HEK293 (cell line): ENCODE data around the gene BTBD9.

ENCODE experiments used
- CTCF ChIA-PET: fragments of 350-600 bp; formaldehyde crosslinking; extraction: SDS; loops from one replicate; lab custom pipeline; 2021; ENCODE audit warnings: antibody characterized with exemption; lab: Yijun Ruan, JAX
- POLR2A ChIA-PET: fragments of 300-600 bp; formaldehyde crosslinking; extraction: SDS; loops from one replicate; lab custom pipeline; 2020; ENCODE audit warnings: antibody characterized with exemption, inconsistent platforms; lab: Yijun Ruan, JAX
- H3K27ac ChIP-seq: fragments of 200-500 bp; sonication (Bioruptor generic); 2 replicates; pipeline ENCODE4 v1.5.1; 2014; ENCODE audit warnings: low read depth, low read length, control low read depth, inconsistent platforms; ENCODE audit errors: extremely low read depth
- H3K36me3 ChIP-seq, 2 experiments: fragments of 200-500 bp in 1 of 2; sonication (Bioruptor generic) in 1 of 2; 1 replicate in 1 of 2; 2 replicates in 1 of 2; pipeline ENCODE4 v1.5.1; 2014 to 2017; ENCODE audit warnings: inconsistent platforms in 2 of 2, low read length in 2 of 2; ENCODE audit not compliant: control insufficient read depth in 2 of 2, insufficient read depth in 1 of 2
- H3K4me1 ChIP-seq: fragments of 200-500 bp; sonication (Bioruptor generic); 2 replicates; pipeline ENCODE4 v1.5.1; 2014; ENCODE audit warnings: mild to moderate bottlenecking, low read length, inconsistent platforms; ENCODE audit not compliant: control insufficient read depth, insufficient read depth
- H3K4me3 ChIP-seq: 2 replicates; pipeline ENCODE4 v1.5.1; 2011; ENCODE audit warnings: low read depth, mild to moderate bottlenecking, control low read depth, low read length, moderate library complexity
- H3K9me3 ChIP-seq: fragments of 200-500 bp; sonication (Bioruptor generic); 2 replicates; pipeline ENCODE4 v1.5.1; 2014; ENCODE audit warnings: low read depth, low read length, inconsistent platforms; ENCODE audit not compliant: control insufficient read depth, insufficient read depth
- IKZF3 ChIP-seq: fragments of 450-650 bp; IDR thresholded peaks from 2 replicates; pipeline ENCODE4 v1.5.0; 2018; ENCODE audit warnings: missing biosample characterization, mild to moderate bottlenecking, missing genetic modification characterization, moderate library complexity
- KLF1 ChIP-seq: fragments of 450-650 bp; formaldehyde crosslinking; IDR thresholded peaks from 2 replicates; pipeline ENCODE4 v1.5.1; 2016; ENCODE audit warnings: missing biosample characterization, missing genetic modification characterization
- MYNN ChIP-seq: fragments of 450-650 bp; formaldehyde crosslinking; IDR thresholded peaks from 2 replicates; pipeline ENCODE4 v1.5.1; 2016; ENCODE audit warnings: missing biosample characterization, missing genetic modification characterization, borderline replicate concordance
- SETDB1 ChIP-seq: IDR thresholded peaks from one replicate; pipeline ENCODE4 v1.6.1; 2017; ENCODE audit warnings: mild to moderate bottlenecking, low read length, moderate library complexity, mixed read lengths; ENCODE audit not compliant: insufficient read length
- ZFP3 ChIP-seq: fragments of 450-650 bp; formaldehyde crosslinking; IDR thresholded peaks from 2 replicates; pipeline ENCODE4 v1.5.1; 2016; ENCODE audit warnings: low read depth, missing biosample characterization, missing genetic modification characterization
- ZFP37 ChIP-seq: fragments of 450-650 bp; formaldehyde crosslinking; IDR thresholded peaks from 2 replicates; pipeline ENCODE4 v1.5.1; 2016; ENCODE audit warnings: missing biosample characterization, missing genetic modification characterization
- ZNF114 ChIP-seq: fragments of 450-650 bp; formaldehyde crosslinking; IDR thresholded peaks from 2 replicates; pipeline ENCODE4 v1.5.0; 2017; ENCODE audit warnings: missing biosample characterization, missing genetic modification characterization
- ZNF121 ChIP-seq: fragments of 450-650 bp; formaldehyde crosslinking; IDR thresholded peaks from 2 replicates; pipeline ENCODE4 v1.5.1; 2016; ENCODE audit warnings: missing biosample characterization, missing genetic modification characterization
- ZNF132 ChIP-seq: fragments of 450-650 bp; formaldehyde crosslinking; IDR thresholded peaks from 2 replicates; pipeline ENCODE4 v1.5.1; 2017; ENCODE audit warnings: missing biosample characterization, missing genetic modification characterization, borderline replicate concordance
- ZNF223 ChIP-seq: fragments of 450-650 bp; formaldehyde crosslinking; IDR thresholded peaks from 2 replicates; pipeline ENCODE4 v1.5.1; 2016; ENCODE audit warnings: missing biosample characterization, missing genetic modification characterization
- ZNF366 ChIP-seq: fragments of 450-650 bp; formaldehyde crosslinking; conservative IDR thresholded peaks from 2 replicates; pipeline ENCODE4 v1.5.1; 2016; ENCODE audit warnings: missing biosample characterization, missing genetic modification characterization
- ZNF37A ChIP-seq: fragments of 450-650 bp; IDR thresholded peaks from 2 replicates; pipeline ENCODE4 v1.5.1; 2018; ENCODE audit warnings: missing biosample characterization, missing genetic modification characterization
- ZNF423 ChIP-seq: fragments of 450-650 bp; formaldehyde crosslinking; IDR thresholded peaks from 2 replicates; pipeline ENCODE4 v1.5.1; 2016; ENCODE audit warnings: missing biosample characterization, missing genetic modification characterization
- ZNF555 ChIP-seq: fragments of 450-650 bp; formaldehyde crosslinking; conservative IDR thresholded peaks from 2 replicates; pipeline ENCODE4 v1.5.1; 2017; ENCODE audit warnings: missing biosample characterization, mild to moderate bottlenecking, missing genetic modification characterization, inconsistent platforms
- ZNF596 ChIP-seq: fragments of 450-650 bp; IDR thresholded peaks from 2 replicates; pipeline ENCODE4 v1.5.0; 2018; ENCODE audit warnings: missing biosample characterization, mild to moderate bottlenecking, missing genetic modification characterization, moderate library complexity
- ZNF621 ChIP-seq: fragments of 450-650 bp; formaldehyde crosslinking; IDR thresholded peaks from 2 replicates; pipeline ENCODE4 v1.5.1; 2017; ENCODE audit warnings: missing biosample characterization, missing genetic modification characterization
- ZNF623 ChIP-seq: fragments of 450-650 bp; formaldehyde crosslinking; IDR thresholded peaks from 2 replicates; pipeline ENCODE4 v1.5.1; 2016; ENCODE audit warnings: missing biosample characterization, missing genetic modification characterization
- ZNF658 ChIP-seq: fragments of 450-650 bp; formaldehyde crosslinking; IDR thresholded peaks from 2 replicates; pipeline ENCODE4; 2016; ENCODE audit warnings: missing biosample characterization, missing genetic modification characterization
- ZNF768 ChIP-seq: fragments of 450-650 bp; formaldehyde crosslinking; IDR thresholded peaks from 2 replicates; pipeline ENCODE4 v1.5.1; 2018; ENCODE audit warnings: missing biosample characterization, mild to moderate bottlenecking, missing genetic modification characterization
- ZNF776 ChIP-seq: fragments of 450-650 bp; formaldehyde crosslinking; IDR thresholded peaks from 2 replicates; pipeline ENCODE4 v1.5.0; 2017; ENCODE audit warnings: missing biosample characterization, missing genetic modification characterization, borderline replicate concordance
- ZNF792 ChIP-seq: fragments of 450-650 bp; formaldehyde crosslinking; IDR thresholded peaks from 2 replicates; pipeline ENCODE4 v1.5.1; 2016; ENCODE audit warnings: missing biosample characterization, missing genetic modification characterization
- ZNF843 ChIP-seq: fragments of 450-650 bp; formaldehyde crosslinking; IDR thresholded peaks from 2 replicates; pipeline ENCODE4 v1.5.1; 2016; ENCODE audit warnings: missing biosample characterization, missing genetic modification characterization
- ZSCAN16 ChIP-seq: fragments of 450-650 bp; formaldehyde crosslinking; IDR thresholded peaks from 2 replicates; pipeline ENCODE4 v1.5.1; 2016; ENCODE audit warnings: missing biosample characterization, missing genetic modification characterization
- TF ChIP-seq, protein P1 (sequence below): fragments of 450-650 bp; formaldehyde crosslinking; IDR thresholded peaks from 2 replicates; pipeline ENCODE4 v1.5.1; 2016; ENCODE audit warnings: missing biosample characterization, missing genetic modification characterization
- TF ChIP-seq, protein P2 (sequence below): fragments of 450-650 bp; formaldehyde crosslinking; optimal IDR thresholded peaks from 2 replicates; pipeline ENCODE3; 2016; ENCODE audit warnings: missing biosample characterization, mild to moderate bottlenecking, missing genetic modification characterization
- TF ChIP-seq, protein P3 (sequence below): fragments of 450-650 bp; formaldehyde crosslinking; IDR thresholded peaks from 2 replicates; pipeline ENCODE4 v1.5.1; 2017; ENCODE audit warnings: missing biosample characterization, missing genetic modification characterization
- TF ChIP-seq, protein P4 (sequence below): fragments of 450-650 bp; formaldehyde crosslinking; IDR thresholded peaks from 2 replicates; pipeline ENCODE4 v1.5.1; 2016; ENCODE audit warnings: missing biosample characterization, missing genetic modification characterization

The BTBD9 gene

DNA sequence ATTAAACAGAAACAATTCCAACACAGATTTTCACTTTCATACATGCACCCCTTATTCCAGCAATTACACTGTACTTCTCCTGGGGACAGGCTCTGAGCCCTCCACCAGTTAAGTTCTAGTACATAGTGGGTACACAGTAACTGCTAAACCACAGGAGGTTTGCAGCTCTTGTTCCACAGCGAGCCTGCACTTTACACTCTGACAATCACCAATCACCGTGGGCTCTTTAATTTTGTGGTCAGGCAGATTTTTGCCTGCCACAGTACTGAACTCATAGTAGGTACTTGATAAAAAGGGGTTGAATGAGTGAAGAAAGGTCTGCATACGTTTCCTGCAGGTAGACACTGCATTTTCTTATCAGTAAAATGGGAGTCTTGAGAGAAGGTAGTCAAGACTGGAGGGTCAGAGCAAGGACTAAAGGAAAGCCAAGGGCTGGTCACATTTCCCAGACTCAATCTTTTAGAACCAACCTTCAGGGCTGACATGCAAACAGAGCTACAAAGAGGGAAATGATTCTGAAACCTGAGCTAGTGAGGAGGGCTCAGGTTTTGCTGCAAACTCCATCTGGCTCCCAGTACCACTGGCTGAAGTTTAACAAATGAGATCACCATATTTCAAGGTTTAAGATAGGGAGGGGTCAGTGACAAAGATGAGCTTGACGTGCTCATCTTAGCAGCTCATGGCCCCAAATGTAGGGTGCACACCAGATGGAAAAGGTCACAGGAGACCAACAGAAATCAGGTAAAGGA lies 404.6 kb downstream of the BTBD9 start (continued):
- TF ChIP-seq SETDB1 (no peak), ZNF121 (no peak), ZNF843 (tag by site-specific recombination) (no peak), ZNF621 (tag by site-specific recombination) (no peak), ZNF114 (no peak), ZFP3 (tag by site-specific recombination) (no peak), MYNN (tag by site-specific recombination) (no peak), ZNF776 (no peak), ZSCAN16 (no peak), ZNF366 (tag by site-specific recombination) (no peak), ZNF37A (no peak)
- TF ChIP-seq, protein P1, sequence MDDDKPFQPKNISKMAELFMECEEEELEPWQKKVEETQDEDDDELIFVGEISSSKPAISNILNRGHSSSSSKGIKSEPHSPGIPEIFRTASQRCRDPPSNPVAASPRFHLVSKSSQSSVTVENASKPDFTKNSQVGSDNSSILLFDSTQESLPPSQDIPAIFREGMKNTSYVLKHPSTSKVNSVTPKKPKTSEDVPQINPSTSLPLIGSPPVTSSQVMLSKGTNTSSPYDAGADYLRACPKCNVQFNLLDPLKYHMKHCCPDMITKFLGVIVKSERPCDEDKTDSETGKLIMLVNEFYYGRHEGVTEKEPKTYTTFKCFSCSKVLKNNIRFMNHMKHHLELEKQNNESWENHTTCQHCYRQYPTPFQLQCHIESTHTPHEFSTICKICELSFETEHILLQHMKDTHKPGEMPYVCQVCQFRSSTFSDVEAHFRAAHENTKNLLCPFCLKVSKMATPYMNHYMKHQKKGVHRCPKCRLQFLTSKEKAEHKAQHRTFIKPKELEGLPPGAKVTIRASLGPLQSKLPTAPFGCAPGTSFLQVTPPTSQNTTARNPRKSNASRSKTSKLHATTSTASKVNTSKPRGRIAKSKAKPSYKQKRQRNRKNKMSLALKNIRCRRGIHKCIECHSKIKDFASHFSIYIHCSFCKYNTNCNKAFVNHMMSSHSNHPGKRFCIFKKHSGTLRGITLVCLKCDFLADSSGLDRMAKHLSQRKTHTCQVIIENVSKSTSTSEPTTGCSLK (tag by site-specific recombination), result no peak
- TF ChIP-seq, protein P2, sequence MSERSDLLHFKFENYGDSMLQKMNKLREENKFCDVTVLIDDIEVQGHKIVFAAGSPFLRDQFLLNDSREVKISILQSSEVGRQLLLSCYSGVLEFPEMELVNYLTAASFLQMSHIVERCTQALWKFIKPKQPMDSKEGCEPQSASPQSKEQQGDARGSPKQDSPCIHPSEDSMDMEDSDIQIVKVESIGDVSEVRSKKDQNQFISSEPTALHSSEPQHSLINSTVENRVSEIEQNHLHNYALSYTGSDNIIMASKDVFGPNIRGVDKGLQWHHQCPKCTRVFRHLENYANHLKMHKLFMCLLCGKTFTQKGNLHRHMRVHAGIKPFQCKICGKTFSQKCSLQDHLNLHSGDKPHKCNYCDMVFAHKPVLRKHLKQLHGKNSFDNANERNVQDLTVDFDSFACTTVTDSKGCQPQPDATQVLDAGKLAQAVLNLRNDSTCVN, result no peak
- TF ChIP-seq, all 188 proteins: peak for 0

DNA sequence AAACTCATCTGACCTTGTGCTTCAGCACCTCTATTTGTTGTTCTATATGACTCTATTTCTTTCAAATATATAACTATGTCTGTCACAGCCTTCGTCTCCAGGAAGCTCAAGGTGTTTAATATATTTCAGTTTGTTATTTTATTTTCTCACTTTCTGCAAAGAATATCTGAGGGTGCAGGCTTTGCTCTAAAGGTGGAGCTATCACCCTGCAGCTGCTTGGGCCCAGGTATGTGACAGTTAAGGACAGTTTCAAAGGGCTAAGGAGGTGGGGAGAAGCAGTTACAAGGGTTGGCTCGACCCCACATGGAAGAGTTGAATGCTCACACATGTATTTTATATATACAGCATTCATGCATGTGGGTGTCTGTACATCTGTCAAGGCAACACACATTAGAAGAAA lies 405.6 kb downstream of the BTBD9 start:
- ChIA-PET CTCF (no interaction called here), POLR2A (no interaction called here)
- H3K9me3 ChIP-seq, result no peaks in the 10 kb centered on the region
- H3K36me3 ChIP-seq, result no peaks in the 10 kb centered on the region
- H3K4me1 ChIP-seq, result no peaks in the 10 kb centered on the region
- H3K4me3 ChIP-seq, result no peak overlapping the region
- H3K27ac ChIP-seq, result no peak overlapping the region
- no peak for TF ChIP-seq ZNF132
- TF ChIP-seq, protein P3, sequence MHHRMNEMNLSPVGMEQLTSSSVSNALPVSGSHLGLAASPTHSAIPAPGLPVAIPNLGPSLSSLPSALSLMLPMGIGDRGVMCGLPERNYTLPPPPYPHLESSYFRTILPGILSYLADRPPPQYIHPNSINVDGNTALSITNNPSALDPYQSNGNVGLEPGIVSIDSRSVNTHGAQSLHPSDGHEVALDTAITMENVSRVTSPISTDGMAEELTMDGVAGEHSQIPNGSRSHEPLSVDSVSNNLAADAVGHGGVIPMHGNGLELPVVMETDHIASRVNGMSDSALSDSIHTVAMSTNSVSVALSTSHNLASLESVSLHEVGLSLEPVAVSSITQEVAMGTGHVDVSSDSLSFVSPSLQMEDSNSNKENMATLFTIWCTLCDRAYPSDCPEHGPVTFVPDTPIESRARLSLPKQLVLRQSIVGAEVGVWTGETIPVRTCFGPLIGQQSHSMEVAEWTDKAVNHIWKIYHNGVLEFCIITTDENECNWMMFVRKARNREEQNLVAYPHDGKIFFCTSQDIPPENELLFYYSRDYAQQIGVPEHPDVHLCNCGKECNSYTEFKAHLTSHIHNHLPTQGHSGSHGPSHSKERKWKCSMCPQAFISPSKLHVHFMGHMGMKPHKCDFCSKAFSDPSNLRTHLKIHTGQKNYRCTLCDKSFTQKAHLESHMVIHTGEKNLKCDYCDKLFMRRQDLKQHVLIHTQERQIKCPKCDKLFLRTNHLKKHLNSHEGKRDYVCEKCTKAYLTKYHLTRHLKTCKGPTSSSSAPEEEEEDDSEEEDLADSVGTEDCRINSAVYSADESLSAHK, result 0 out of 2 replicates have a peak, but pooled peaks have one; percentile 20

DNA sequence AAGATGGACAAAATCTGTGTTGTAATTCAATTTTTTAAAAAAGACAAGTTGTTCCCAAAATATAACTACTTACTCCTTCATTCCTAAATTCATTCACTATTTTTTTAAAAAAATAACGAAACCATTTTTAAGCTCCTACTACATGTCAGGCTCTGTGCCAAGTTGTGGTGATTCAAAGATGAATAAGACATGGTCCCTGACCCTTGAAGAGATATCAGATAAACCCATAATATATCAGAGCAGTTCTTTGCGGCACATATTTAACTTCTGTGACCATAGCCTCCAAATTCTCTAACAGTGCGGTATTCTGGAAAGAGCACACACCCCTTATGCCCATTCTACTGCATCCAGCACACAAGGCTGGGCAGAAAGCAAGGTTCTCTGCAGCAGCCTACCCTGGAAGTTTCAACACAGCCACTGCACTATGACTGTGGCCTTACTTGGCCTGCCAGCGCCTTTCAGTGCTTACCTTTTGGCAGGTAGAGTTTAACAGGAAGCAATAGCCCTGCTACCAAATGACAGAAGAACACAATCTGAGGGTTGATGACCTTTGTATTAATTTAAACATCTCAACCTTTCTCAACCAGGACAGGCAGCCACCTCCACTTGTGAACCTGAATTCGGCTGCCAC lies 406.5 kb downstream of the BTBD9 start:
- no peaks in the 10 kb centered on the region for H3K9me3 ChIP-seq
- no peak overlapping the region for H3K4me3 ChIP-seq
- POLR2A ChIA-PET, result no interaction called here
- CTCF ChIA-PET, result interaction anchor here (0.7 to 1.6 kb wide), 2 partner anchors 9 to 82 kb away, joined by 3 to 4 read pairs; no protein-coding TSS in a partner anchor
- H3K36me3 ChIP-seq, result no peaks in the 10 kb centered on the region
- H3K27ac ChIP-seq, result no peak overlapping the region
- no peaks in the 10 kb centered on the region for H3K4me1 ChIP-seq
- TF ChIP-seq, protein P4, sequence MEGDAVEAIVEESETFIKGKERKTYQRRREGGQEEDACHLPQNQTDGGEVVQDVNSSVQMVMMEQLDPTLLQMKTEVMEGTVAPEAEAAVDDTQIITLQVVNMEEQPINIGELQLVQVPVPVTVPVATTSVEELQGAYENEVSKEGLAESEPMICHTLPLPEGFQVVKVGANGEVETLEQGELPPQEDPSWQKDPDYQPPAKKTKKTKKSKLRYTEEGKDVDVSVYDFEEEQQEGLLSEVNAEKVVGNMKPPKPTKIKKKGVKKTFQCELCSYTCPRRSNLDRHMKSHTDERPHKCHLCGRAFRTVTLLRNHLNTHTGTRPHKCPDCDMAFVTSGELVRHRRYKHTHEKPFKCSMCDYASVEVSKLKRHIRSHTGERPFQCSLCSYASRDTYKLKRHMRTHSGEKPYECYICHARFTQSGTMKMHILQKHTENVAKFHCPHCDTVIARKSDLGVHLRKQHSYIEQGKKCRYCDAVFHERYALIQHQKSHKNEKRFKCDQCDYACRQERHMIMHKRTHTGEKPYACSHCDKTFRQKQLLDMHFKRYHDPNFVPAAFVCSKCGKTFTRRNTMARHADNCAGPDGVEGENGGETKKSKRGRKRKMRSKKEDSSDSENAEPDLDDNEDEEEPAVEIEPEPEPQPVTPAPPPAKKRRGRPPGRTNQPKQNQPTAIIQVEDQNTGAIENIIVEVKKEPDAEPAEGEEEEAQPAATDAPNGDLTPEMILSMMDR (tag by site-specific recombination), result no peak
- no peak for TF ChIP-seq ZNF596 (tag by site-specific recombination)
- no peak for TF ChIP-seq ZNF792
- no peak for TF ChIP-seq ZNF555 (tag by site-specific recombination)
- no peak for TF ChIP-seq KLF1 (tag by site-specific recombination)
- no peak for TF ChIP-seq ZNF768
- no peak for TF ChIP-seq ZNF423 (tag by site-specific recombination)
- no peak for TF ChIP-seq ZFP37 (tag by site-specific recombination)
- TF ChIP-seq ZNF223 (tag by site-specific recombination), result no peak
- TF ChIP-seq ZNF623 (tag by site-specific recombination), result no peak
- no peak for TF ChIP-seq IKZF3 (tag by site-specific recombination)
- no peak for TF ChIP-seq ZNF658 (tag by site-specific recombination)
